WTC11 (cell line): ENCODE results near the gene SLITRK3. TPM values are rescaled to one million over a fixed set of nuclear protein-coding genes. Genes with fewer than 3 reads are reported as not detected.

Source experiments
- ATAC-seq: fragments of 200-7000 bp; cut with Tn5 transposase; 2 replicates; pipeline ENCODE4 v1.10.0; 2021; ENCODE audit warnings: mild to moderate bottlenecking, moderate library complexity
- CTCF ChIA-PET: fragments of 300-600 bp; sonication (Branson Sonifier 250); formaldehyde crosslinking; loops from one replicate; lab custom pipeline; 2021; ENCODE audit warnings: antibody characterized with exemption; lab: Charles Lee
- POLR2A ChIA-PET: fragments of 350-600 bp; sonication (Branson Sonifier 250); formaldehyde crosslinking; loops from one replicate; lab custom pipeline; 2021; ENCODE audit warnings: antibody characterized with exemption; lab: Charles Lee
- DNase-seq: peaks from one replicate; pipeline ENCODE4 v3.0.0; 2021; ENCODE audit warnings: low spot score
- H3K27ac Mint-ChIP-seq: 2 replicates; pipeline ENCODE4 v1.8.0; 2021; ENCODE audit warnings: mixed read lengths
- H3K27me3 Mint-ChIP-seq: 2 replicates; pipeline ENCODE4 v1.8.0; 2021; ENCODE audit warnings: low read depth, mild to moderate bottlenecking, moderate library complexity, mixed read lengths
- H3K36me3 Mint-ChIP-seq: 2 replicates; pipeline ENCODE4 v1.8.0; 2021; ENCODE audit warnings: mixed read lengths
- H3K4me1 Mint-ChIP-seq: 2 replicates; pipeline ENCODE4 v1.8.0; 2022; ENCODE audit warnings: mixed read lengths
- H3K4me3 Mint-ChIP-seq: 2 replicates; pipeline ENCODE4 v1.8.0; 2021; ENCODE audit warnings: mild to moderate bottlenecking, moderate library complexity, mixed read lengths
- H3K9me3 Mint-ChIP-seq: 2 replicates; pipeline ENCODE4 v1.8.0; 2021; ENCODE audit warnings: mixed read lengths
- CBFB ChIP-seq: sonication (generic); formaldehyde crosslinking; IDR thresholded peaks from 2 replicates; pipeline ENCODE4 v1.8.1; 2022; ENCODE audit warnings: mild to moderate bottlenecking, low read depth, missing genetic modification reagents
- CREM ChIP-seq: sonication (generic); formaldehyde crosslinking; IDR thresholded peaks from 2 replicates; pipeline ENCODE4 v1.8.1; 2022; ENCODE audit warnings: mild to moderate bottlenecking, missing genetic modification reagents, moderate library complexity
- ETV6 ChIP-seq: sonication (generic); formaldehyde crosslinking; IDR thresholded peaks from 2 replicates; pipeline ENCODE4 v1.8.1; 2022; ENCODE audit warnings: mild to moderate bottlenecking, missing genetic modification reagents
- GTF2I ChIP-seq: fragments of 250-450 bp; sonication (Bioruptor Pico); conservative IDR thresholded peaks from 2 replicates; pipeline ENCODE4 v1.4.0; 2021; ENCODE audit warnings: mild to moderate bottlenecking
- JAZF1 ChIP-seq: fragments of 250-450 bp; sonication (Bioruptor Pico); IDR thresholded peaks from 2 replicates; pipeline ENCODE4 v1.9.0; 2021; ENCODE audit warnings: moderate library complexity, mild to moderate bottlenecking, inconsistent platforms
- JUN ChIP-seq: sonication (generic); formaldehyde crosslinking; IDR thresholded peaks from 2 replicates; pipeline ENCODE4 v1.8.0; 2023; ENCODE audit warnings: mild to moderate bottlenecking, missing genetic modification reagents
- NFYB ChIP-seq: sonication (generic); formaldehyde crosslinking; conservative IDR thresholded peaks from 2 replicates; pipeline ENCODE4 v1.8.0; 2022; ENCODE audit warnings: low read depth, missing genetic modification reagents
- SMAD4 ChIP-seq: sonication (generic); formaldehyde crosslinking; IDR thresholded peaks from 2 replicates; pipeline ENCODE4 v1.8.0; 2022; ENCODE audit warnings: mild to moderate bottlenecking, missing genetic modification reagents
- TEAD1 ChIP-seq: sonication (generic); formaldehyde crosslinking; IDR thresholded peaks from 2 replicates; pipeline ENCODE4 v1.8.0; 2022; ENCODE audit warnings: mild to moderate bottlenecking, missing genetic modification reagents
- TEAD4 ChIP-seq: sonication (generic); formaldehyde crosslinking; IDR thresholded peaks from 2 replicates; pipeline ENCODE4 v1.8.0; 2022; ENCODE audit warnings: mild to moderate bottlenecking, missing genetic modification reagents
- total RNA-seq: library from RNA; stranded (reverse); gene quantifications from 3 replicates; pipeline ENCODE4 v1.2.3, GENCODE V29; 2021
- TF ChIP-seq, protein P1 (sequence below): sonication (generic); formaldehyde crosslinking; IDR thresholded peaks from 2 replicates; pipeline ENCODE4 v1.8.0; 2023; ENCODE audit warnings: missing genetic modification reagents
- TF ChIP-seq, protein P2 (sequence below): sonication (generic); formaldehyde crosslinking; IDR thresholded peaks from 2 replicates; pipeline ENCODE4 v1.8.1; 2023; ENCODE audit warnings: mild to moderate bottlenecking, missing genetic modification reagents, borderline replicate concordance
- TF ChIP-seq, protein P3 (sequence below): sonication (generic); formaldehyde crosslinking; IDR thresholded peaks from 2 replicates; pipeline ENCODE4 v1.8.0; 2022; ENCODE audit warnings: mild to moderate bottlenecking, missing genetic modification reagents
- TF ChIP-seq, protein P4 (sequence below): fragments of 250-450 bp; sonication (Bioruptor Pico); IDR thresholded peaks from 2 replicates; pipeline ENCODE4 v1.9.0; 2021; ENCODE audit warnings: mild to moderate bottlenecking
- TF ChIP-seq, protein P5 (sequence below): sonication (generic); formaldehyde crosslinking; IDR thresholded peaks from 2 replicates; pipeline ENCODE4 v1.8.1; 2023; ENCODE audit warnings: mild to moderate bottlenecking, missing genetic modification reagents, moderate library complexity
- TF ChIP-seq, protein P6 (sequence below): fragments of 250-450 bp; sonication (Bioruptor Pico); IDR thresholded peaks from 2 replicates; pipeline ENCODE4 v1.9.0; 2021; ENCODE audit warnings: moderate library complexity, mild to moderate bottlenecking, inconsistent platforms, borderline replicate concordance
- TF ChIP-seq, protein P7 (sequence below): sonication (generic); formaldehyde crosslinking; IDR thresholded peaks from 2 replicates; pipeline ENCODE4 v1.8.1; 2023; ENCODE audit warnings: mild to moderate bottlenecking, missing genetic modification reagents

SLITRK3 gene
- total RNA-seq, 1 experiment from 2014 or later: 4.4 TPM

DNA sequence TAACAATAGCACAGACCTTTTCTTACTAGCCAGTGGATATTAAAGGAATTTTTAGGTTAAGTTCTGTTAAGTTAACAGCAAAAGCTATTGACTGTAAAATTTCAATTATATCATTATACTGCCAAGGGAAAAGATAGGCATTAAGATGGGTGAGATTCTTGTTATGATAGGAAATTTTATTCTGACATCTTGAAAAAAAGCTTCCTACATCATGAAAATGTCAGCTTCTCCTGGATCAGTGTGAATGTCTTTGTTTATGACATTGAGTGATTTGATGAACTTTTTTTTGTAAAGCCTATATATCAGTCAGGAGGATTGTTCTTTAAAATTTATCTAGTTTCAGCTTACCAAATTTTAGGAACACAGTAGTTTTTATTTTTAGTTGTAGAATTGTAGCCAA is 47.4 kb upstream of the SLITRK3 start:
- Mint-ChIP-seq H3K9me3 (peaks cover 17% of the 10 kb centered on the region), H3K27me3 (no peaks in the 10 kb centered on the region), H3K36me3 (peaks cover 17% of the 10 kb centered on the region), H3K4me1 (peaks cover 21% of the 10 kb centered on the region), H3K27ac (no peak overlapping the region; the same call in 1 of the 2 replicates), H3K4me3 (no peak overlapping the region)
- DNase-seq (no peak), ATAC-seq (no peak)
- TF ChIP-seq SMAD4 (CRISPR knock-in tag) (no peak), TEAD1 (CRISPR knock-in tag) (no peak), ETV6 (CRISPR knock-in tag) (no peak), NFYB (CRISPR knock-in tag) (no peak), TEAD4 (no peak), JAZF1 (CRISPR knock-in tag) (no peak)
- TF ChIP-seq, protein P1, sequence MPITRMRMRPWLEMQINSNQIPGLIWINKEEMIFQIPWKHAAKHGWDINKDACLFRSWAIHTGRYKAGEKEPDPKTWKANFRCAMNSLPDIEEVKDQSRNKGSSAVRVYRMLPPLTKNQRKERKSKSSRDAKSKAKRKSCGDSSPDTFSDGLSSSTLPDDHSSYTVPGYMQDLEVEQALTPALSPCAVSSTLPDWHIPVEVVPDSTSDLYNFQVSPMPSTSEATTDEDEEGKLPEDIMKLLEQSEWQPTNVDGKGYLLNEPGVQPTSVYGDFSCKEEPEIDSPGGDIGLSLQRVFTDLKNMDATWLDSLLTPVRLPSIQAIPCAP (CRISPR knock-in tag): no peak
- TF ChIP-seq, protein P2, sequence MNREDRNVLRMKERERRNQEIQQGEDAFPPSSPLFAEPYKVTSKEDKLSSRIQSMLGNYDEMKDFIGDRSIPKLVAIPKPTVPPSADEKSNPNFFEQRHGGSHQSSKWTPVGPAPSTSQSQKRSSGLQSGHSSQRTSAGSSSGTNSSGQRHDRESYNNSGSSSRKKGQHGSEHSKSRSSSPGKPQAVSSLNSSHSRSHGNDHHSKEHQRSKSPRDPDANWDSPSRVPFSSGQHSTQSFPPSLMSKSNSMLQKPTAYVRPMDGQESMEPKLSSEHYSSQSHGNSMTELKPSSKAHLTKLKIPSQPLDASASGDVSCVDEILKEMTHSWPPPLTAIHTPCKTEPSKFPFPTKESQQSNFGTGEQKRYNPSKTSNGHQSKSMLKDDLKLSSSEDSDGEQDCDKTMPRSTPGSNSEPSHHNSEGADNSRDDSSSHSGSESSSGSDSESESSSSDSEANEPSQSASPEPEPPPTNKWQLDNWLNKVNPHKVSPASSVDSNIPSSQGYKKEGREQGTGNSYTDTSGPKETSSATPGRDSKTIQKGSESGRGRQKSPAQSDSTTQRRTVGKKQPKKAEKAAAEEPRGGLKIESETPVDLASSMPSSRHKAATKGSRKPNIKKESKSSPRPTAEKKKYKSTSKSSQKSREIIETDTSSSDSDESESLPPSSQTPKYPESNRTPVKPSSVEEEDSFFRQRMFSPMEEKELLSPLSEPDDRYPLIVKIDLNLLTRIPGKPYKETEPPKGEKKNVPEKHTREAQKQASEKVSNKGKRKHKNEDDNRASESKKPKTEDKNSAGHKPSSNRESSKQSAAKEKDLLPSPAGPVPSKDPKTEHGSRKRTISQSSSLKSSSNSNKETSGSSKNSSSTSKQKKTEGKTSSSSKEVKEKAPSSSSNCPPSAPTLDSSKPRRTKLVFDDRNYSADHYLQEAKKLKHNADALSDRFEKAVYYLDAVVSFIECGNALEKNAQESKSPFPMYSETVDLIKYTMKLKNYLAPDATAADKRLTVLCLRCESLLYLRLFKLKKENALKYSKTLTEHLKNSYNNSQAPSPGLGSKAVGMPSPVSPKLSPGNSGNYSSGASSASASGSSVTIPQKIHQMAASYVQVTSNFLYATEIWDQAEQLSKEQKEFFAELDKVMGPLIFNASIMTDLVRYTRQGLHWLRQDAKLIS (CRISPR knock-in tag): no peak
- TF ChIP-seq, protein P3, sequence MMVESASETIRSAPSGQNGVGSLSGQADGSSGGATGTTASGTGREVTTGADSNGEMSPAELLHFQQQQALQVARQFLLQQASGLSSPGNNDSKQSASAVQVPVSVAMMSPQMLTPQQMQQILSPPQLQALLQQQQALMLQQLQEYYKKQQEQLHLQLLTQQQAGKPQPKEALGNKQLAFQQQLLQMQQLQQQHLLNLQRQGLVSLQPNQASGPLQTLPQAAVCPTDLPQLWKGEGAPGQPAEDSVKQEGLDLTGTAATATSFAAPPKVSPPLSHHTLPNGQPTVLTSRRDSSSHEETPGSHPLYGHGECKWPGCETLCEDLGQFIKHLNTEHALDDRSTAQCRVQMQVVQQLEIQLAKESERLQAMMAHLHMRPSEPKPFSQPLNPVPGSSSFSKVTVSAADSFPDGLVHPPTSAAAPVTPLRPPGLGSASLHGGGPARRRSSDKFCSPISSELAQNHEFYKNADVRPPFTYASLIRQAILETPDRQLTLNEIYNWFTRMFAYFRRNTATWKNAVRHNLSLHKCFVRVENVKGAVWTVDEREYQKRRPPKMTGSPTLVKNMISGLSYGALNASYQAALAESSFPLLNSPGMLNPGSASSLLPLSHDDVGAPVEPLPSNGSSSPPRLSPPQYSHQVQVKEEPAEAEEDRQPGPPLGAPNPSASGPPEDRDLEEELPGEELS (CRISPR knock-in tag): no peak
- TF ChIP-seq, protein P4, sequence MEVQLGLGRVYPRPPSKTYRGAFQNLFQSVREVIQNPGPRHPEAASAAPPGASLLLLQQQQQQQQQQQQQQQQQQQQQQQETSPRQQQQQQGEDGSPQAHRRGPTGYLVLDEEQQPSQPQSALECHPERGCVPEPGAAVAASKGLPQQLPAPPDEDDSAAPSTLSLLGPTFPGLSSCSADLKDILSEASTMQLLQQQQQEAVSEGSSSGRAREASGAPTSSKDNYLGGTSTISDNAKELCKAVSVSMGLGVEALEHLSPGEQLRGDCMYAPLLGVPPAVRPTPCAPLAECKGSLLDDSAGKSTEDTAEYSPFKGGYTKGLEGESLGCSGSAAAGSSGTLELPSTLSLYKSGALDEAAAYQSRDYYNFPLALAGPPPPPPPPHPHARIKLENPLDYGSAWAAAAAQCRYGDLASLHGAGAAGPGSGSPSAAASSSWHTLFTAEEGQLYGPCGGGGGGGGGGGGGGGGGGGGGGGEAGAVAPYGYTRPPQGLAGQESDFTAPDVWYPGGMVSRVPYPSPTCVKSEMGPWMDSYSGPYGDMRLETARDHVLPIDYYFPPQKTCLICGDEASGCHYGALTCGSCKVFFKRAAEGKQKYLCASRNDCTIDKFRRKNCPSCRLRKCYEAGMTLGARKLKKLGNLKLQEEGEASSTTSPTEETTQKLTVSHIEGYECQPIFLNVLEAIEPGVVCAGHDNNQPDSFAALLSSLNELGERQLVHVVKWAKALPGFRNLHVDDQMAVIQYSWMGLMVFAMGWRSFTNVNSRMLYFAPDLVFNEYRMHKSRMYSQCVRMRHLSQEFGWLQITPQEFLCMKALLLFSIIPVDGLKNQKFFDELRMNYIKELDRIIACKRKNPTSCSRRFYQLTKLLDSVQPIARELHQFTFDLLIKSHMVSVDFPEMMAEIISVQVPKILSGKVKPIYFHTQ: no peak
- TF ChIP-seq, protein P5, sequence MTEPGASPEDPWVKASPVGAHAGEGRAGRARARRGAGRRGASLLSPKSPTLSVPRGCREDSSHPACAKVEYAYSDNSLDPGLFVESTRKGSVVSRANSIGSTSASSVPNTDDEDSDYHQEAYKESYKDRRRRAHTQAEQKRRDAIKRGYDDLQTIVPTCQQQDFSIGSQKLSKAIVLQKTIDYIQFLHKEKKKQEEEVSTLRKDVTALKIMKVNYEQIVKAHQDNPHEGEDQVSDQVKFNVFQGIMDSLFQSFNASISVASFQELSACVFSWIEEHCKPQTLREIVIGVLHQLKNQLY (CRISPR knock-in tag): no peak
- POLR2A ChIA-PET: no interaction called here
- CTCF ChIA-PET: no interaction called here

DNA sequence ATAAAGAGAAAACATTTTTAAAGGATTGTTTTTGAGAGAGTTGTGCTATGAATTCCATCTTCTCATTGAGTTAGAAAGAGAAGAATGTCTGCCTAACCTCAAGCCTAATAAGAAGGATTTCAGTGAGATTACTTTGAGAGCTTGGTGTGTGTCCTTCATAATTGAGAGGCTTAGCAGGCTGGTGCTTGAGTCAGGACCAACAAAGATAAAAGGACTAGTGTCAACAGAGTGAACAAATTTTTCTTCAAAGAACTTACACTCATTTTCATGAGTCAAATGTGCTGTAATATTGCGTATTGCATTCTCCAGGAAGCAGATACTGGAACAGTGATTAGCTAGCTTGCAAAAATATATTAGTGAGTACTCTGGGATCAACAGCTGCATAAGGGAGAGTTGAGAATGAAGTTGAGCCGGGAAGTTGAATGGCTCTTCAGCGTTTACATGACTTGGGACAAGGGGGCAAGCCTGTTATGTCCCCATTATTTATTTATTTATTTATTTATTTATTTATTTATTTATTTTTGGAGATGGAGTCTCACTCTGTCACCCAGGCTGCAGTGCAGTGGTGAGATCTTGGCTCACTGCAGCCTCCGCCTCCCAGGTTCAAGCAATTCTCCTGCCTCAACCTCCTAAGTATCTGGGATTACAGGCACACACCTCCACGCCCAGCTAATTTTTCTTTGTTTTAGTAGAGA is 37.5 kb upstream of the SLITRK3 start:
- H3K9me3 Mint-ChIP-seq: no peaks in the 10 kb centered on the region
- ATAC-seq (no peak), DNase-seq (no peak)
- H3K27ac Mint-ChIP-seq: no peak overlapping the region
- H3K27me3 Mint-ChIP-seq: no peaks in the 10 kb centered on the region
- H3K36me3 Mint-ChIP-seq: no peaks in the 10 kb centered on the region
- H3K4me1 Mint-ChIP-seq: peaks cover 10% of the 10 kb centered on the region
- CTCF ChIA-PET: interaction anchor here (1.6 to 2.0 kb wide), 2 partner anchors 21 to 27 kb away, joined by 4 to 7 read pairs; no protein-coding TSS in a partner anchor
- POLR2A ChIA-PET: no interaction called here
- H3K4me3 Mint-ChIP-seq: no peak overlapping the region
- TF ChIP-seq, protein P3 (CRISPR knock-in tag): no peak
- no peak for TF ChIP-seq CBFB (CRISPR knock-in tag)
- no peak for TF ChIP-seq JUN
- TF ChIP-seq JAZF1 (CRISPR knock-in tag): no peak
- TF ChIP-seq, protein P6, sequence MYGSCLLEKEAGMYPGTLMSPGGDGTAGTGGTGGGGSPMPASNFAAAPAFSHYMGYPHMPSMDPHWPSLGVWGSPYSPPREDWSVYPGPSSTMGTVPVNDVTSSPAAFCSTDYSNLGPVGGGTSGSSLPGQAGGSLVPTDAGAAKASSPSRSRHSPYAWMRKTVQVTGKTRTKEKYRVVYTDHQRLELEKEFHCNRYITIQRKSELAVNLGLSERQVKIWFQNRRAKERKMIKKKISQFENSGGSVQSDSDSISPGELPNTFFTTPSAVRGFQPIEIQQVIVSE (CRISPR knock-in tag): no peak
- TF ChIP-seq CREM (CRISPR knock-in tag): no peak
- TF ChIP-seq, protein P7, sequence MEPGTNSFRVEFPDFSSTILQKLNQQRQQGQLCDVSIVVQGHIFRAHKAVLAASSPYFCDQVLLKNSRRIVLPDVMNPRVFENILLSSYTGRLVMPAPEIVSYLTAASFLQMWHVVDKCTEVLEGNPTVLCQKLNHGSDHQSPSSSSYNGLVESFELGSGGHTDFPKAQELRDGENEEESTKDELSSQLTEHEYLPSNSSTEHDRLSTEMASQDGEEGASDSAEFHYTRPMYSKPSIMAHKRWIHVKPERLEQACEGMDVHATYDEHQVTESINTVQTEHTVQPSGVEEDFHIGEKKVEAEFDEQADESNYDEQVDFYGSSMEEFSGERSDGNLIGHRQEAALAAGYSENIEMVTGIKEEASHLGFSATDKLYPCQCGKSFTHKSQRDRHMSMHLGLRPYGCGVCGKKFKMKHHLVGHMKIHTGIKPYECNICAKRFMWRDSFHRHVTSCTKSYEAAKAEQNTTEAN: no peak
- TF ChIP-seq, protein P1 (CRISPR knock-in tag): no peak
- TF ChIP-seq TEAD1 (CRISPR knock-in tag): no peak
- TF ChIP-seq TEAD4: no peak
- TF ChIP-seq GTF2I (CRISPR knock-in tag): no peak
- no peak for TF ChIP-seq NFYB (CRISPR knock-in tag)
